GM19023 (cell line): Measurements from ENCODE around the gene TANGO2.

Experiments
- ATAC-seq: cut with Tn5 transposase; IDR thresholded peaks from one replicate; pipeline ENCODE4 v1.9.1; 2021; ENCODE audit warnings: mild to moderate bottlenecking, moderate library complexity; ENCODE audit not compliant: unreplicated experiment

Gene TANGO2

DNA sequence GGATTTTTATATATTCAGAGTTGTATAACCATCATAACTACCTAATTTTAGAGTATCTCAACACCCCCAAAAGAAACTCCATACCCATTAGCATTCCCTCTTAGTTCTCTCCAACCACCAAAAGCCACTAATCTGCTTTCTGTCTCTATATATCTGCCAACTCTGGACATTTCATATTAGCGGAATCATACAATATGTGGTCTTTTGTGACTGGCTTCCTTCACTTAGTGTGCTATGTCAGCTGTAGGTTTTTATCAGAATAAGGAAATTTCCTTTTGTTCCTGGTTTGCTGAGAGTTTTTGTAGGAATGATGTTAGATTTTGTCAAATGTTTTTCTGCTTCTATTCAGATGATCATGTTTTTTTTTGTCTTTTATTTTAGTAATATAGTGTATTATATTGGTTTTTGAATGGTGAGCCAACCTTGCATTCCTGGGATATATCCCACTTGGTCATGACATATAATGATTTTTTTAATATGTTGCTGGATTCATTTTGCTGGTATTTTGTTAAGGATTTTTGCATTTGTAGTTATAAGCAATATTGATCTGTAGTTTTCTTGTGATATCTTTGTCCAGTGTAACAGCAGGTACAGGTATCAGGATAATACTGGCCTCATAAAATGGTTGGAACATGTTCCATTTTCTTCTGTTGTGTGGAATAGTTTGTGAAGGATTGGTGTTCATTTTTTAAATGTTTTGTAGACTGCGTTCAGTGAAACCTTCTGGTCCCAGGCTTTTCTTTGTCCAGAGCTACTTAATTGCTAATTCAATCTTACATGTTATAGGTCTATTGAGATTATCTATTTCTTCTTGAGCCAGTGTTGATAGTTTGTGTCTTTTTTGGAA lies 75.9 kb downstream of the TANGO2 start:
- no peak for ATAC-seq

DNA sequence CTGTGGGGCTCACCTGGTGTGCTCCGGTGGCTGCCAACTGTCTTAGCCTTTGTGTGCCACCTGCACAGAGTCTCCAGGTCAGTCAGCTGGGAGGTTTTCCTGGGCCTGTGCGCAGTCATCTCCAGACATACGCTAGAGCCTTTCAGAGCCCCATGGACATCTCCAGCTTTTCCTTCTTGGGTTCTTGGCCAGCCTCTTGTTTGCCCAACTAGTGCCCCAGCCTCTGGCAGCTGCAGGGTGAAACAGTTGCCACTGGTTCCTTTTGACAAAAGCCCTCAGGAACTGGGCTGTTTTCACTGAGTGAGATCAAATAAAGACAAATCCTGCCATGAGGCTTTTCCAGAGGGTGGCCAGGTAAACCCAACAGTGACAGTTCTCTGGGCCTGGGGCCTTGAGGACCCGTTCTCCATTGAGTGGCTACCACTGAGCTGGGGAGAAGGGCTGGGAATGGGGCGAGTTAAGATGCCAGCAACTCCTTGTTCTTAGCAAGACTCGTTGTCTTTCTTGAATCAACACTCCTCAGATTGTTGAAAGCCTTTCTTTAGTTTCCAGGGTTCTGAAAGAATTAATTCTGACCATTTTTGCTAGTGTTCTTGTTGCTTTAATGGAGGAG lies 78.3 kb downstream of the TANGO2 start:
- no peak for ATAC-seq

GRCh38 chr22:20101638-20102037 lies 80.7 kb downstream of the TANGO2 start:
- ATAC-seq = no peak

DNA sequence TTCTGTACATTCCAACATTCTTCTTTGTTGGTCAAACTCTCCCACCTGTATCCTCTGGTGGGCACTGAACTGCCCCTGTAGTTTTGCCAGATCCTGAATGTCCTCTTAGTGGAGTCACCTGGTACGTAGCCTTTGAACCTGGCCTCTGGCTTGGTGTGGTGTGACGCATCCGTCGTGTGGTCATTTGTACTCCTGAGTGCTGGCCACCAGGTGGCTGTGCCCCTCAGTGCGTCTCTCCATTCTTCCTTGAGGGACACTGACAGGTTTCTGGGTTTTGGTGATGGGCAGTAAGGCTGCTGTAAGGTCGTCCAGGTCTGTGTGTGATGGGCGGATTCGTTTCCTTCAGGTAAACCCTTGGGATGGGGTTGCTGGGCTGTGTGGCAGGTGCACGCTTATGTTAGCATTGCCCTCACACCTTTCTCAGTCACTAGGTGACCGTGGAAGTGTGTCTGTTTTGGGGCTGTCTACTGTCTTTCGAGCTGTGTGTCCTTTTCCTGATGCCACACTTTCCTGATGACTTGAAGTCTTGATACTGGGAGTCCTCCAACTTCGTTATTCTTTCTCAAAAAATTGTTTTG lies 81.4 kb downstream of the TANGO2 start:
- no peak for ATAC-seq

DNA sequence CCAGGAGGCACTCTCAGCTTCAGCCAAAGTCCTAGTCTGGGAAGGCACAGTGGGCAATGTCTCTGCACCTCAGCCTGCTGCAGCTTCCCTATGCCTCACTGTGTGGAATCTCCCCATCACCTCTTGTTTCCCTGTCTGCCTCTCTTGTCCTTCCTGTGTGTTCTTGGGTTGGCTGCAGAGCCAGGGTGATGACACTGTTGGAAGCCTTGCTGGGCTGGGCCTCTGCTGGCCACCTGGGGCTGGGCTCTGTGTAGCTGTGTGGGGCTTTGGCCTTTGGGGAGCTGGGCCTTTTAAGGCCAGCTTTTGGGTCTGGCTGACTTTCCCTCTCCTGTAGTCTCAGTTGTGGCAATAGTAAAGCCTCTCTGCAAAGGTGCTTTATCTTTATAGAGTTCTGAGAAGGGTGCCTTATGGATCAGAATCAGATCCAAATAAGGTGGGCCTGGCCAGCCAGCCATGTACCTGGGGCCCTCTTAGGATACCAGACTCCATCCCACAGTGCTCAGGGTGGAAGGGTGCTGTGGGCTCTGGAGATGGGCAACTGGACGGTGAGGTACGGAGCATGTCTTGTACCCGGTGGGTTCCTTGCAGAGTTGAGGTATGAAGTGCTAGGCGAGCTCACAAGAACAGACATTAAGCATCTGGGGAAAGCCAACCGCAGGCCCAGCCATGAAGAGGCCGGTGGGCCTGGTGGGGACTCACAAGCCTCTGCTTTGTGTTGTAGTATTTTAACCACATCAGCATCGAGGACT lies 84.7 kb downstream of the TANGO2 start:
- ATAC-seq = no peak

- ATAC-seq = no peak
Observed at GRCh38 chr22:20106205-20106848, 85.4 kb downstream of the TANGO2 start.

- no peak for ATAC-seq
Observed at GRCh38 chr22:20106849-20107237, 85.9 kb downstream of the TANGO2 start.

DNA sequence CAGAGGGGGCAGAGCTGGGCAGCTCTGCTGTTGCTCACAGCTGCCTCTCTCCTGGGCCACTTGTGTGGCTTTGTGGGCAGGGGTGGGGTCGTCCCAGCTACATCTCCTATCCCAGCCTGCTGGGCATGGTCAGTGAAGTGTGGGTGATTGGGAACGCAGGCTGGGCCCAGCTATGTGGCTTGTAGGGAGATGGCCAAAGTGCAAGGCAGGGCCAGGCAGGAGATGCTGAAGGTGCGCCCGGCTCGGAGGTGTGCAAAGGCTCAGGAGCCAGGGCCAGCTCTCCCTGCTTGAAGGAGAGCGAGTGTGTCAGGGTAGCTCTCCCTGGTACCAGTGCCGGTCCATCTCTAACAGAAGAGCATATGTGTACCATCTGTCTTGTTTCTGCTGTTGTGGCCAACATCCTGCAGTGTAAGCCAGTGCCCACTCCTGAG lies 86.6 kb downstream of the TANGO2 start:
- ATAC-seq = no peak

DNA sequence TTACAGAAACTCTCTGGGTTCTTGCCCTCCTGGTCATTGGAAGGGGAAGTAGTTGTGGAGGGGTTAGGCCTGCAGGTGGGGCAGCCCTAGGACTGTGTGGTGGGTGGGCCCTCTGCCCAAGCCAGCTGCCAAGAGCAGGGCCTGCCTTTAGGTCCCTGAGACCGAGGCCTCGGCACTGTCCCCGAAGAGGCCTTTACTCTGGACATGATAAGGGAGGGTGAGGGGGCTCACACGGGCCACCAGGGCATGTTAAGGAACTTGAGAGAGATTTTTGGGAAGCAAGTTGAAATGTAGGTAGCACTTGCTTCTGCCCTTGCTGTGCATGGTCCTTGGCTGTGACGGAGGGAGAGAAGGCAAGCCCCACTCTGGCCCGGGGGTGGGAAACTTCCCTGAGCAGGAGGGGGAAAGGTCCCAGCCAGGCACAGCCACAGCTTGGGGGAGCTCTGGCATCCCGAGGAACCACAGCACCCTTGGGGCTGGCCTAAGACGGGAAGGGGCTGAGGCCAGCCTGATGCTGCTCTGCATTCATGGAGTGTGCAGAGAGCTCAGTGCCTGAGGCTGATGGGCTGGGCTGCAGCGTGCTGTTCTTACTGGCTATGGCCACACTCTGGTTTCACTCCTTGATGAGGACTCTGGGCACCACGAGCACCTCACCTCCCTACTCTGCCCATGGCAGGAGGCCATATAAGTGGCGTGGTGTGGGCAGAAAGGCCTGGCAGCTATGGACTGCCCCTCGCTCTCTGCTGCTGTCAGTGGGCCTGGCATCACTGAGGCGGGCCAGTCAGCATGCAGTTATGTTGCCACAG lies 87.2 kb downstream of the TANGO2 start:
- ATAC-seq = no peak

DNA sequence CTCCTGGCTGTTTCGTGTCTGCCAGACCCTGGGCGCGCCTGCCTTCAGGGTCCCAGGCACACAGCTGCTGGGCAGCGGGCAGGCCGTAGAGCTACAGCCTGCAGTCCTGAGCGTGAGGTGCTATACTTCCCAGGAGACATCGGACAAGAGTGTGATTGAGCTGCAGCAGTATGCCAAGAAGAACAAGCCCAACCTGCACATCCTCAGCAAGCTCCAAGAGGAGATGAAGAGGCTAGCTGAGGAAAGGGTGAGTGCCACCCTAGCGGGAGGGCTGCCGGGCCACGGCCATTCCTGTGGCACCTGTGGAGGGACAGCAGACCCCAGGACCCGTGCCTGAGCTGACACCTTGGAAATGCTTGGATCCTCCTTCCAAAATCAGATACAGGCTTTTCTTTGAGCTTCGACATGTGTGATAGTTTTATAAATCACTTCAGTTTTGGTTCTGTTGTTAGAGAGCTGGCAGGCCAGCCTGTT lies 87.9 kb downstream of the TANGO2 start:
- no peak for ATAC-seq

GRCh38 chr22:20109411-20110358 lies 88.8 kb downstream of the TANGO2 start:
- no peak for ATAC-seq

- no peak for ATAC-seq
Observed at GRCh38 chr22:20110359-20110985, 89.6 kb downstream of the TANGO2 start.

DNA sequence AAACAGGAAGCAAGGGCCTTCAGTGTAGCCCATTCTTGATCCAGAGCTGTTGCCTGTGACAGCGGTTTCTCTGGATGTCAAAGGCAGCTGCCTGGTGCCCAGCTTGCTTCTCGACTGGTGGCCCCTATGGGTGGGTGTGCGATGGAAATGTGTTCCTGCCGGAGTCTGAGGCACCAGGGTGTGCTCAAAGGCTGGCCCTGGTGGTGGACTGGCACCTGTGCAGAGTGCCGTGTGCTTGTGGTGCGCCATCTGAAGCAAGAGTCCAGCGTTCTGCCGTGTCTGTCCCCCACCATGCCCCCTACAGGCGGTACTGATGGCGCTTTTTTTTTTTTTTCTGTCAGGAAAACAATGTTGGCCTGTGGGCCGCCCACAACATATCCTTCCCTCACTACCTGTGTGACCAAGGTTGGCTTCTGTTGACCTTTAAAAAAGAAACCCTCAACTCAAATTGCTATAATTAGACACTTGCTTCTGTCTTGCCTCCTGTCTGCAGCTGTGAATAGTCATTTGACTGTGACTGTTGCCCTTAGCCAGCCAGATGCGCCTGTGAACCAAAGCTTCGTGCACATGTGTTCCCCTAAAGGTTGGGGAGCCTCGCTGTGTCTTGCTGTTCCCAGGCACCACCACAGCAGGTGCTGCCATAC lies 90.3 kb downstream of the TANGO2 start:
- no peak for ATAC-seq

GRCh38 chr22:20111689-20112622 lies 91.0 kb downstream of the TANGO2 start:
- no peak for ATAC-seq

DNA sequence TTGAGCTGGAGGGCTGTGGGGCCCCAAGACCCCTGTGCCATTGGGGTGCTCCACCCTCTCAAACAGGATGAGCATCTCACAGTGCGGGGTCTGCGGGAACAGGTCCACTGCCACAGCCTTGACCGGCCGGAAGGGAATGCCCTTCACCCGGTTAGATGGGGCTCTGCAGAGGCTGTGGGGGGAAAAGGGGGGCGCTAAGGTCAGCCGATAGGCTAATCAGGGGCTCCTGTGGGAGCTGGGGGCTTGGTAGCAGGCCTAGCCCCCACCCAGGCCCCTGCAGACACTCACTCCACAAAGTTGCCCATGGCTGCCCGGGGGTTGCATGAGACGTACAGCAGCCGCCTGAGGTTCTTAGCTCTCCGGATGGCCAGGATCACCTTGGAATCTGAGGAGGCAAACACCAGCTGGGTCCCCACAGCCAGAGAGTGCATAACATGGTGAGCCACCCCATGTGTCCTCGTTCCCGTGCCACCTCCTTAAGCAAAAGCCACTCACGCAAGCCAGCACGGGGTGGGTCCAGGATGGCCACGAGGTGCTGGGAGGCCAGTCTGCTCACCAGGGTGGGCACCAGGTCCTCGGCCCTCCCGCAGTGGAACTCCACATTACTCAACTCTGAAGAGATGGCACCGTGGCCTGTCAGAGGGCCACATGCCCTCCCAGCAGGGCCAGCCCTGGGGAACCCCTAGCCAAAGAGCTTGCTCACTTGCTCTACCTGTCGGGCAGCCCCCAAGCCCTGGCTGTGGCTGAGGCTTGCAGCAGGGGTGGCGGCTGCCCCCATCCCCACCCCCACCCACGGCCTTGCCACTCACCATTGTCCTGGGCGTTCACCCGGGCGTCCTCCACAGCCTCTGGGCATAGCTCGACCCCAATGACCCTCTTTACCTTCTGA lies 92.0 kb downstream of the TANGO2 start:
- no peak for ATAC-seq
